IMR-90 (cell line): ENCODE data around the gene CDK13. TPM values are rescaled to one million over a fixed set of nuclear protein-coding genes. Genes with fewer than 3 reads are reported as not detected.

ENCODE experiments used
- ATAC-seq: fragments of 200-7000 bp; cut with Tn5 transposase; 2 replicates; pipeline ENCODE4 v1.9.1; 2020; ENCODE audit warnings: low read depth, mild to moderate bottlenecking, moderate library complexity
- BruUV-seq: library from RNA; stranded (reverse); fragments of 400-500 nt; replicated peaks from 2 replicates; lab custom pipeline; 2021; lab: Mats Ljungman, UMichigan
- CTCF ChIA-PET: fragments of 300-600 bp; formaldehyde crosslinking; extraction: SDS; loops from one replicate; lab custom pipeline; 2021; ENCODE audit warnings: antibody characterized with exemption; lab: Yijun Ruan, JAX
- POLR2A ChIA-PET: fragments of 300-600 bp; sonication (Branson Sonifier 250); formaldehyde crosslinking; loops from one replicate; lab custom pipeline; 2022; ENCODE audit warnings: antibody characterized with exemption; ENCODE audit not compliant: unreplicated experiment; lab: Charles Lee
- DNase-seq: peaks from one replicate; pipeline ENCODE4 v3.0.0; 2013
- H2AFZ ChIP-seq: replicated peaks from 2 replicates; pipeline ENCODE3; 2013; ENCODE audit warnings: low read length, mild to moderate bottlenecking; ENCODE audit not compliant: poor library complexity
- H2AK5ac ChIP-seq: 2 replicates; pipeline ENCODE4 v1.6.1; 2013; ENCODE audit warnings: low read depth, low read length, inconsistent platforms
- H2AK9ac ChIP-seq: replicated peaks from 2 replicates; pipeline ENCODE3; 2013; ENCODE audit warnings: mild to moderate bottlenecking, low read depth, low read length, moderate library complexity; ENCODE audit not compliant: poor library complexity
- H2BK120ac ChIP-seq: 2 replicates; pipeline ENCODE4 v1.6.1; 2013; ENCODE audit warnings: low read depth, low read length, inconsistent platforms
- H2BK15ac ChIP-seq: 3 replicates; pipeline ENCODE4 v1.6.1; 2013; ENCODE audit warnings: low read depth, low read length, inconsistent platforms
- H2BK20ac ChIP-seq: 2 replicates; pipeline ENCODE4 v1.6.1; 2013; ENCODE audit warnings: low read depth, mild to moderate bottlenecking, inconsistent platforms, low read length, moderate library complexity
- H2BK5ac ChIP-seq: 2 replicates; pipeline ENCODE4 v1.6.1; 2013; ENCODE audit warnings: mild to moderate bottlenecking, low read depth, low read length, inconsistent platforms; ENCODE audit not compliant: poor library complexity, severe bottlenecking
- H3K14ac ChIP-seq: replicated peaks from 2 replicates; pipeline ENCODE4 v1.6.1; 2013; ENCODE audit warnings: low read depth, low read length, inconsistent platforms
- H3K18ac ChIP-seq: 2 replicates; pipeline ENCODE4 v1.6.1; 2013; ENCODE audit warnings: low read depth, low read length, control low read depth
- H3K23ac ChIP-seq: 2 replicates; pipeline ENCODE4 v1.6.1; 2013; ENCODE audit warnings: low read depth, low read length, inconsistent platforms
- H3K27ac ChIP-seq: 2 replicates; pipeline ENCODE4 v1.5.1; 2013; ENCODE audit warnings: mild to moderate bottlenecking, control low read depth, low read length; ENCODE audit not compliant: insufficient read depth
- H3K27me3 ChIP-seq: 2 replicates; pipeline ENCODE4 v1.6.1; 2013; ENCODE audit warnings: low read length; ENCODE audit not compliant: control insufficient read depth, insufficient read depth
- H3K36me3 ChIP-seq: 2 replicates; pipeline ENCODE4 v1.6.1; 2013; ENCODE audit warnings: low read length, mixed read lengths; ENCODE audit not compliant: control insufficient read depth, insufficient read depth
- H3K4ac ChIP-seq: 2 replicates; pipeline ENCODE4 v1.6.1; 2013; ENCODE audit warnings: low read depth, low read length, inconsistent platforms
- H3K4me1 ChIP-seq: 2 replicates; pipeline ENCODE4 v1.6.1; 2013; ENCODE audit warnings: low read length, mixed read lengths; ENCODE audit not compliant: control insufficient read depth, insufficient read depth
- H3K4me2 ChIP-seq: 2 replicates; pipeline ENCODE4 v1.6.1; 2013; ENCODE audit warnings: low read depth, mild to moderate bottlenecking, control low read depth, low read length, moderate library complexity
- H3K4me3 ChIP-seq: 2 replicates; pipeline ENCODE4 v1.5.1; 2013; ENCODE audit warnings: low read depth, mild to moderate bottlenecking, control low read depth, low read length, moderate library complexity; ENCODE audit not compliant: insufficient read depth
- H3K56ac ChIP-seq: 2 replicates; pipeline ENCODE4 v1.6.1; 2013; ENCODE audit warnings: low read length, inconsistent platforms; ENCODE audit not compliant: insufficient read depth; ENCODE audit errors: extremely low read depth
- H3K79me1 ChIP-seq, 2 experiments: 2 replicates each; pipeline ENCODE4 v1.6.1; 2013; ENCODE audit warnings: low read length in 2 of 2, inconsistent platforms in 1 of 2, low read depth in 1 of 2
- H3K9ac ChIP-seq: 2 replicates; pipeline ENCODE4 v1.6.1; 2013; ENCODE audit warnings: low read depth, low read length, control low read depth
- H3K9me1 ChIP-seq: 2 replicates; pipeline ENCODE4 v1.6.1; 2013; ENCODE audit warnings: low read length, inconsistent platforms; ENCODE audit not compliant: insufficient read depth
- H3K9me3 ChIP-seq: 2 replicates; pipeline ENCODE4 v1.6.1; 2013; ENCODE audit warnings: low read length; ENCODE audit not compliant: control insufficient read depth, insufficient read depth
- H4K20me1 ChIP-seq: 2 replicates; pipeline ENCODE4 v1.6.1; 2013; ENCODE audit warnings: low read length, inconsistent platforms; ENCODE audit not compliant: insufficient read depth
- H4K5ac ChIP-seq: 2 replicates; pipeline ENCODE4 v1.6.1; 2013; ENCODE audit warnings: mild to moderate bottlenecking, low read depth, low read length, control low read depth
- H4K8ac ChIP-seq, 2 experiments: 2 replicates each; pipeline ENCODE4 v1.6.1; 2013; ENCODE audit warnings: low read depth in 2 of 2, low read length in 2 of 2, control low read depth in 1 of 2, inconsistent platforms in 1 of 2
- H4K91ac ChIP-seq: 2 replicates; pipeline ENCODE4 v1.6.1; 2013; ENCODE audit warnings: low read depth, low read length, inconsistent platforms; ENCODE audit not compliant: insufficient read depth
- BHLHE40 ChIP-seq: fragments of 150-350 bp; IDR thresholded peaks from 2 replicates; pipeline ENCODE4 v1.6.1; 2016; ENCODE audit warnings: mild to moderate bottlenecking, low read depth, low read length
- CEBPB ChIP-seq: IDR thresholded peaks from 2 replicates; pipeline ENCODE4 v1.6.1; 2012; ENCODE audit warnings: low read depth, low read length, improper control_type of control experiment
- CHD1 ChIP-seq: IDR thresholded peaks from 2 replicates; pipeline ENCODE4 v1.6.1; 2012; ENCODE audit warnings: low read depth, low read length, improper control_type of control experiment
- CTCF ChIP-seq: conservative IDR thresholded peaks from 2 replicates; pipeline ENCODE4 v1.5.1; 2012; ENCODE audit warnings: mild to moderate bottlenecking, low read depth, low read length, improper control_type of control experiment
- MAFK ChIP-seq: IDR thresholded peaks from 2 replicates; pipeline ENCODE4 v1.6.1; 2012; ENCODE audit warnings: low read depth, low read length, improper control_type of control experiment
- MAZ ChIP-seq: IDR thresholded peaks from 2 replicates; pipeline ENCODE4 v1.6.1; 2012; ENCODE audit warnings: low read depth, mild to moderate bottlenecking, low read length, improper control_type of control experiment, moderate library complexity, borderline replicate concordance
- MXI1 ChIP-seq: IDR thresholded peaks from 2 replicates; pipeline ENCODE4 v1.6.1; 2012; ENCODE audit warnings: low read depth, mild to moderate bottlenecking, low read length, moderate library complexity, borderline replicate concordance
- NFE2L2 ChIP-seq: fragments of 150-350 bp; IDR thresholded peaks from 2 replicates; pipeline ENCODE4 v1.6.1; 2016; ENCODE audit warnings: low read depth, mild to moderate bottlenecking, low read length
- POLR2A ChIP-seq: IDR thresholded peaks from 2 replicates; pipeline ENCODE4 v1.6.1; 2012; ENCODE audit warnings: mild to moderate bottlenecking, low read depth, low read length
- RAD21 ChIP-seq: IDR thresholded peaks from 2 replicates; pipeline ENCODE4 v1.6.1; 2012; ENCODE audit warnings: low read length, improper control_type of control experiment
- RCOR1 ChIP-seq: IDR thresholded peaks from 2 replicates; pipeline ENCODE4 v1.6.1; 2012; ENCODE audit warnings: mild to moderate bottlenecking, low read length, improper control_type of control experiment; ENCODE audit not compliant: insufficient replicate concordance
- RFX5 ChIP-seq: IDR thresholded peaks from 2 replicates; pipeline ENCODE4 v1.8.0; 2012; ENCODE audit warnings: low read depth, mild to moderate bottlenecking, low read length, moderate library complexity
- SMC3 ChIP-seq: fragments of 150-350 bp; IDR thresholded peaks from 2 replicates; pipeline ENCODE4 v1.6.1; 2016; ENCODE audit warnings: low read depth, mild to moderate bottlenecking, antibody characterized with exemption, low read length, moderate library complexity
- WGBS, 2 experiments: methylation state at CpG; one replicate each; pipeline versions ENCODE4 v1.1.5 to v1.1.7; 2013; ENCODE audit warnings: missing lambda C conversion rate in 2 of 2; ENCODE audit not compliant: insufficient read length in 1 of 2; ENCODE audit errors: extremely low coverage in 2 of 2; 5-methylcytosine and 5-hydroxymethylcytosine counted together
- dilution Hi-C: fragments of 300-500 bp; cut with HindIII; formaldehyde crosslinking; loops from one replicate; pipeline ENCODE4 v1.14.3; 2018; ENCODE audit warnings: low sequenced_read_pairs; ENCODE audit not compliant: unreplicated experiment
- in situ Hi-C: fragments of 300-500 bp; cut with MboI; formaldehyde crosslinking; loops from 3 replicates; pipeline ENCODE4 v1.14.3; 2019; ENCODE audit warnings: low sequenced_read_pairs, inconsistent platforms, mixed read lengths
- intact Hi-C: fragments of 100-400 bp; cut with micrococcal nuclease; formaldehyde crosslinking; loops from 2 replicates; pipeline ENCODE4 v1.10.0; 2022
- polyA plus RNA-seq, 3 experiments: library from polyadenylated mRNA; depleted of rRNA; stranded (reverse); fragments of >200 nt; gene quantifications; 2 replicates each; pipeline ENCODE4 v1.2.3, GENCODE V29; 2012; ENCODE audit warnings: low replicate concordance in 1 of 3
- total RNA-seq: library from RNA; depleted of rRNA; stranded (reverse); fragments of >200 nt; gene quantifications from 2 replicates; pipeline ENCODE4 v1.2.3, GENCODE V29; 2012
- TF ChIP-seq, protein P1 (sequence below): fragments of 150-350 bp; IDR thresholded peaks from 2 replicates; pipeline ENCODE4 v1.6.1; 2017; ENCODE audit warnings: mild to moderate bottlenecking, antibody characterized with exemption, low read length, low read depth

The CDK13 gene
- total and polyA plus RNA-seq, 2 of the 4 experiments (the other 2 are of a cell fraction) = 20.1 to 50.4 TPM

DNA sequence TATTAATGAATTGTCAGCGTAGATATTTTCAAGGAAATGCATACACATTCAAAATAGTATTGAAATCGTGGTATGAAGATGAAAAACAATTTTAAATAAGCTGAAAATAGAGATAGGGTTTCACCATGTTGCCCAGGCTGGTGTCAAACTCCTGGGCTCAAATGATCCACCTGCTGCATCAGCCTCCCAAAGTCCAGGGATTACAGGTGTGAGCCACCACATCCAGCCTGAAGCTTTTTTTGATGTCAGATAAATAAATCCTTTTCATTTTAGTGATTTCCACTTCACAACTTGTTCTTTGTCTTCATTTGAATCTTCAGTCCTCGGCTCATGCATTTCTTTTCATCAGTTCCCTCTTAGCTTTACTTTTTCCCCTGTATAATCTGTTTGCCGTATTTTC is 4.6 kb downstream of the CDK13 start:
- Histone ChIP-seq H3K4ac (no peak overlapping the region), H2BK5ac (no peak overlapping the region), H2BK120ac (no peak overlapping the region), H2BK20ac (no peak overlapping the region), H4K20me1 (peaks cover 76% of the 10 kb centered on the region), H3K4me1 (peaks cover 7% of the 10 kb centered on the region), H3K36me3 (peaks cover 3% of the 10 kb centered on the region; the same call in 1 of the 2 replicates), H3K79me1 (peaks cover 0 to 34% of the 10 kb centered on the region in 2 experiments; a peak in 3 of 4 replicates), H3K4me3 (no peak overlapping the region), H4K91ac (no peak overlapping the region), H3K56ac (no peak overlapping the region), H2AK5ac (no peak overlapping the region), H3K9me1 (peaks cover 6% of the 10 kb centered on the region; the same call in 1 of the 2 replicates), H2BK15ac (no peak overlapping the region), H2AK9ac (no peak overlapping the region), H3K27me3 (no peaks in the 10 kb centered on the region), H3K9ac (no peak overlapping the region), H3K23ac (no peak overlapping the region; the same call in 1 of the 2 replicates), H2AFZ (no peak overlapping the region), H3K18ac (no peak overlapping the region), H4K8ac (no peak overlapping the region), H4K5ac (no peak overlapping the region), H3K27ac (no peak overlapping the region), H3K9me3 (no peaks in the 10 kb centered on the region), H3K4me2 (no peak overlapping the region; the same call in 1 of the 2 replicates), H3K14ac (no peak overlapping the region)
- ATAC-seq (no peak), DNase-seq (no peak)
- TSS peak; percentile 2 for BruUV-seq
- CTCF ChIA-PET = interaction anchor here (1.0 kb wide), 1 partner anchor 69 kb away, joined by 3 read pairs; no protein-coding TSS in a partner anchor
- no CpG with 5 or more reads among the region's 4 CpGs for WGBS, 2 experiments
- TF ChIP-seq CEBPB (no peak), RAD21 (no peak), RFX5 (no peak), BHLHE40 (no peak), SMC3 (no peak), CHD1 (no peak), MXI1 (no peak), NFE2L2 (no peak), MAZ (no peak), CTCF (no peak), POLR2A (no peak), RCOR1 (no peak), MAFK (no peak)
- TF ChIP-seq, protein P1, sequence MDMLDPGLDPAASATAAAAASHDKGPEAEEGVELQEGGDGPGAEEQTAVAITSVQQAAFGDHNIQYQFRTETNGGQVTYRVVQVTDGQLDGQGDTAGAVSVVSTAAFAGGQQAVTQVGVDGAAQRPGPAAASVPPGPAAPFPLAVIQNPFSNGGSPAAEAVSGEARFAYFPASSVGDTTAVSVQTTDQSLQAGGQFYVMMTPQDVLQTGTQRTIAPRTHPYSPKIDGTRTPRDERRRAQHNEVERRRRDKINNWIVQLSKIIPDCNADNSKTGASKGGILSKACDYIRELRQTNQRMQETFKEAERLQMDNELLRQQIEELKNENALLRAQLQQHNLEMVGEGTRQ = no peak
- dilution Hi-C loops = no loop called here
- in situ Hi-C loops = loop anchor here (5.0 kb wide), 1 partner anchor 48 kb away; no protein-coding TSS in a partner anchor
- POLR2A ChIA-PET = no interaction called here
- intact Hi-C loops = loop anchor here (5.0 kb wide), 1 partner anchor 38 kb away; no protein-coding TSS in a partner anchor
